ENCODE measurements around the gene EYS. TPM values are rescaled to one million over a fixed set of nuclear protein-coding genes. Genes with fewer than 3 reads are reported as not detected.

The EYS gene
- total and polyA plus RNA-seq, 4 donors: 0.08 to 0.63 (median 0.36) TPM

- no peak overlapping the region for H3K9ac ChIP-seq (ENCODE audit: low read depth in 1 of 2, low read length in 2 of 2)
- no peak overlapping the region for H3K27ac ChIP-seq (ENCODE audit: low read depth in 1 of 2, low read length in 2 of 2)
- TF ChIP-seq EGR1 (IDR thresholded peaks at IDR 0.05; ENCODE audit: low read depth in 2 of 2): no peak
- no peak for TF ChIP-seq JUND (IDR thresholded peaks at IDR 0.05)
- no peak for TF ChIP-seq RAD21 (IDR thresholded peaks at IDR 0.05)
- TF ChIP-seq, protein P1, sequence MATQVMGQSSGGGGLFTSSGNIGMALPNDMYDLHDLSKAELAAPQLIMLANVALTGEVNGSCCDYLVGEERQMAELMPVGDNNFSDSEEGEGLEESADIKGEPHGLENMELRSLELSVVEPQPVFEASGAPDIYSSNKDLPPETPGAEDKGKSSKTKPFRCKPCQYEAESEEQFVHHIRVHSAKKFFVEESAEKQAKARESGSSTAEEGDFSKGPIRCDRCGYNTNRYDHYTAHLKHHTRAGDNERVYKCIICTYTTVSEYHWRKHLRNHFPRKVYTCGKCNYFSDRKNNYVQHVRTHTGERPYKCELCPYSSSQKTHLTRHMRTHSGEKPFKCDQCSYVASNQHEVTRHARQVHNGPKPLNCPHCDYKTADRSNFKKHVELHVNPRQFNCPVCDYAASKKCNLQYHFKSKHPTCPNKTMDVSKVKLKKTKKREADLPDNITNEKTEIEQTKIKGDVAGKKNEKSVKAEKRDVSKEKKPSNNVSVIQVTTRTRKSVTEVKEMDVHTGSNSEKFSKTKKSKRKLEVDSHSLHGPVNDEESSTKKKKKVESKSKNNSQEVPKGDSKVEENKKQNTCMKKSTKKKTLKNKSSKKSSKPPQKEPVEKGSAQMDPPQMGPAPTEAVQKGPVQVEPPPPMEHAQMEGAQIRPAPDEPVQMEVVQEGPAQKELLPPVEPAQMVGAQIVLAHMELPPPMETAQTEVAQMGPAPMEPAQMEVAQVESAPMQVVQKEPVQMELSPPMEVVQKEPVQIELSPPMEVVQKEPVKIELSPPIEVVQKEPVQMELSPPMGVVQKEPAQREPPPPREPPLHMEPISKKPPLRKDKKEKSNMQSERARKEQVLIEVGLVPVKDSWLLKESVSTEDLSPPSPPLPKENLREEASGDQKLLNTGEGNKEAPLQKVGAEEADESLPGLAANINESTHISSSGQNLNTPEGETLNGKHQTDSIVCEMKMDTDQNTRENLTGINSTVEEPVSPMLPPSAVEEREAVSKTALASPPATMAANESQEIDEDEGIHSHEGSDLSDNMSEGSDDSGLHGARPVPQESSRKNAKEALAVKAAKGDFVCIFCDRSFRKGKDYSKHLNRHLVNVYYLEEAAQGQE (IDR thresholded peaks at IDR 0.05): no peak
- no peak for TF ChIP-seq FOXA1 (IDR thresholded peaks at IDR 0.05)
- TF ChIP-seq MAX (IDR thresholded peaks at IDR 0.05): no peak
- no peak for TF ChIP-seq ATF3 (IDR thresholded peaks at IDR 0.05)
- no peak for TF ChIP-seq YY1 (IDR thresholded peaks at IDR 0.05)
- TF ChIP-seq GABPA (IDR thresholded peaks at IDR 0.05 in 1 of 2, conservative IDR thresholded peaks at IDR 0.05 in 1 of 2): no peak
- TF ChIP-seq SP1 (IDR thresholded peaks at IDR 0.05): no peak
- TF ChIP-seq RXRA (IDR thresholded peaks at IDR 0.05): no peak
- TF ChIP-seq HNF4A (conservative IDR thresholded peaks at IDR 0.05): no peak
- H3K4me1 ChIP-seq (ENCODE audit: control insufficient read depth in 4 of 4, insufficient read depth in 4 of 4, low read length in 3 of 4): no peaks in the 10 kb centered on the region
- no peak for DNase-seq (ENCODE audit: low spot score)
- no peaks in the 10 kb centered on the region for H3K9me3 ChIP-seq (ENCODE audit: control insufficient read depth in 4 of 4, low read length in 3 of 4)
- H3K36me3 ChIP-seq (ENCODE audit: control insufficient read depth in 4 of 4, insufficient read depth in 3 of 4, low read depth in 1 of 4, low read length in 3 of 4): no peaks in the 10 kb centered on the region
- 46% methylated on average over 2 of the region's 2 CpGs for WGBS
- H3K27me3 ChIP-seq (ENCODE audit: control insufficient read depth in 4 of 4, insufficient read depth in 4 of 4, low read length in 3 of 4): no peaks in the 10 kb centered on the region
- H3K4me3 ChIP-seq (ENCODE audit: low read depth in 1 of 3, low read length in 3 of 3): no peak overlapping the region
These were observed 1625.6 kb downstream of the EYS start for GRCh38 chr6:64081453-64081852.

- H3K27me3 ChIP-seq (ENCODE audit: control insufficient read depth in 4 of 4, insufficient read depth in 4 of 4, low read length in 3 of 4): no peaks in the 10 kb centered on the region
- H3K9me3 ChIP-seq (ENCODE audit: control insufficient read depth in 4 of 4, low read length in 3 of 4): no peaks in the 10 kb centered on the region
- H3K27ac ChIP-seq (ENCODE audit: low read depth in 1 of 2, low read length in 2 of 2): no peak overlapping the region
- no peak overlapping the region for H3K9ac ChIP-seq (ENCODE audit: low read depth in 1 of 2, low read length in 2 of 2)
- no peaks in the 10 kb centered on the region for H3K4me1 ChIP-seq (ENCODE audit: control insufficient read depth in 4 of 4, insufficient read depth in 4 of 4, low read length in 3 of 4)
- H3K36me3 ChIP-seq (ENCODE audit: control insufficient read depth in 4 of 4, insufficient read depth in 3 of 4, low read depth in 1 of 4, low read length in 3 of 4): no peaks in the 10 kb centered on the region
- TF ChIP-seq SP1 (IDR thresholded peaks at IDR 0.05) (no peak), RAD21 (IDR thresholded peaks at IDR 0.05) (no peak), ATF3 (IDR thresholded peaks at IDR 0.05) (no peak), EGR1 (IDR thresholded peaks at IDR 0.05; ENCODE audit: low read depth in 2 of 2) (no peak), YY1 (IDR thresholded peaks at IDR 0.05) (no peak), HNF4G (IDR thresholded peaks at IDR 0.05) (no peak), RXRA (IDR thresholded peaks at IDR 0.05) (no peak), FOXA2 (IDR thresholded peaks at IDR 0.05) (no peak), GABPA (IDR thresholded peaks at IDR 0.05 in 1 of 2, conservative IDR thresholded peaks at IDR 0.05 in 1 of 2) (no peak), HNF4A (conservative IDR thresholded peaks at IDR 0.05) (no peak), NR2F2 (IDR thresholded peaks at IDR 0.05) (no peak), JUND (IDR thresholded peaks at IDR 0.05) (no peak), TAF1 (conservative IDR thresholded peaks at IDR 0.05) (no peak), FOXA1 (IDR thresholded peaks at IDR 0.05) (no peak), MAX (IDR thresholded peaks at IDR 0.05) (no peak), ZBTB33 (IDR thresholded peaks at IDR 0.05) (no peak)
- TF ChIP-seq, protein P1 (IDR thresholded peaks at IDR 0.05): no peak
- TF ChIP-seq, protein P2, sequence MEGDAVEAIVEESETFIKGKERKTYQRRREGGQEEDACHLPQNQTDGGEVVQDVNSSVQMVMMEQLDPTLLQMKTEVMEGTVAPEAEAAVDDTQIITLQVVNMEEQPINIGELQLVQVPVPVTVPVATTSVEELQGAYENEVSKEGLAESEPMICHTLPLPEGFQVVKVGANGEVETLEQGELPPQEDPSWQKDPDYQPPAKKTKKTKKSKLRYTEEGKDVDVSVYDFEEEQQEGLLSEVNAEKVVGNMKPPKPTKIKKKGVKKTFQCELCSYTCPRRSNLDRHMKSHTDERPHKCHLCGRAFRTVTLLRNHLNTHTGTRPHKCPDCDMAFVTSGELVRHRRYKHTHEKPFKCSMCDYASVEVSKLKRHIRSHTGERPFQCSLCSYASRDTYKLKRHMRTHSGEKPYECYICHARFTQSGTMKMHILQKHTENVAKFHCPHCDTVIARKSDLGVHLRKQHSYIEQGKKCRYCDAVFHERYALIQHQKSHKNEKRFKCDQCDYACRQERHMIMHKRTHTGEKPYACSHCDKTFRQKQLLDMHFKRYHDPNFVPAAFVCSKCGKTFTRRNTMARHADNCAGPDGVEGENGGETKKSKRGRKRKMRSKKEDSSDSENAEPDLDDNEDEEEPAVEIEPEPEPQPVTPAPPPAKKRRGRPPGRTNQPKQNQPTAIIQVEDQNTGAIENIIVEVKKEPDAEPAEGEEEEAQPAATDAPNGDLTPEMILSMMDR (IDR thresholded peaks at IDR 0.05; ENCODE audit: low read depth, low read length, missing input control): no peak
- H3K4me3 ChIP-seq (ENCODE audit: low read depth in 1 of 3, low read length in 3 of 3): no peak overlapping the region
- DNase-seq (ENCODE audit: low spot score): no peak
- WGBS: 38% methylated on average over 1 of the region's 1 CpG
These were observed 1632.0 kb downstream of the EYS start for GRCh38 chr6:64074981-64075380.
